Liver (tissue), 9 donors: ENCODE data around the gene TRIM40. TPM values are rescaled to one million over a fixed set of nuclear protein-coding genes. Genes with fewer than 3 reads are reported as not detected.
A peak's percentile ranks its signal among the peaks of the same experiment; 100 is the strongest.

Experiments
- DNase-seq: peaks from one replicate; pipeline ENCODE4 v3.0.0-alpha.2; 2017; ENCODE audit warnings: low spot score
- H3K27ac ChIP-seq, 2 donors: one replicate each; pipeline ENCODE4 v1.7.0; 2013; ENCODE audit warnings: inconsistent platforms in 2 of 2, low read length in 2 of 2, control low read depth in 1 of 2, low read depth in 1 of 2, mild to moderate bottlenecking in 1 of 2
- H3K27me3 ChIP-seq, 4 donors: one replicate each; pipeline versions ENCODE4 v1.6.1 to v1.7.0; 2013; ENCODE audit warnings: low read length in 3 of 4, inconsistent platforms in 1 of 4, mild to moderate bottlenecking in 1 of 4, moderate library complexity in 1 of 4; ENCODE audit not compliant: control insufficient read depth in 4 of 4, insufficient read depth in 4 of 4
- H3K36me3 ChIP-seq, 4 donors: one replicate each; pipeline versions ENCODE4 v1.6.1 to v1.7.0; 2013; ENCODE audit warnings: low read length in 3 of 4, mild to moderate bottlenecking in 3 of 4, low read depth in 1 of 4, moderate library complexity in 1 of 4; ENCODE audit not compliant: control insufficient read depth in 4 of 4, insufficient read depth in 3 of 4
- H3K4me1 ChIP-seq, 4 donors: one replicate each; pipeline versions ENCODE4 v1.6.1 to v1.7.0; 2013; ENCODE audit warnings: low read length in 3 of 4, mild to moderate bottlenecking in 3 of 4, moderate library complexity in 1 of 4; ENCODE audit not compliant: control insufficient read depth in 4 of 4, insufficient read depth in 4 of 4
- H3K4me3 ChIP-seq, 3 donors: one replicate each; pipeline versions ENCODE4 v1.6.1 to v1.7.0; 2013; ENCODE audit warnings: low read length in 3 of 3, control low read depth in 1 of 3, low read depth in 1 of 3, mild to moderate bottlenecking in 1 of 3
- H3K9ac ChIP-seq, 2 donors: one replicate each; pipeline ENCODE4 v1.7.0; 2013; ENCODE audit warnings: low read length in 2 of 2, mild to moderate bottlenecking in 2 of 2, moderate library complexity in 2 of 2, control low read depth in 1 of 2, low read depth in 1 of 2
- H3K9me3 ChIP-seq, 4 donors: one replicate each; pipeline versions ENCODE4 v1.6.1 to v1.7.0; 2013; ENCODE audit warnings: low read length in 3 of 4; ENCODE audit not compliant: control insufficient read depth in 4 of 4
- ATF3 ChIP-seq: IDR thresholded peaks from 2 replicates; pipeline ENCODE4 v1.6.1; 2016; ENCODE audit warnings: antibody characterized with exemption
- CTCF ChIP-seq: fragments of 150-350 bp; IDR thresholded peaks from 2 replicates; pipeline ENCODE4 v1.5.1; 2017; ENCODE audit warnings: improper control_type of control experiment, low read depth, low read length; ENCODE audit not compliant: missing input control
- EGR1 ChIP-seq, 2 donors: IDR thresholded peaks; 2 replicates each; pipeline ENCODE4 v1.6.1; 2016 to 2018; ENCODE audit warnings: antibody characterized with exemption in 2 of 2, low read depth in 2 of 2
- HNF4A ChIP-seq, 2 donors: conservative IDR thresholded peaks; 2 replicates each; pipeline ENCODE4 v1.6.1; 2016; ENCODE audit warnings: antibody characterized with exemption in 2 of 2, mild to moderate bottlenecking in 2 of 2
- JUND ChIP-seq, 2 donors: IDR thresholded peaks; 2 replicates each; pipeline ENCODE4 v1.6.1; 2016; ENCODE audit warnings: antibody characterized with exemption in 2 of 2
- SP1 ChIP-seq: IDR thresholded peaks from 2 replicates; pipeline ENCODE4 v1.6.1; 2018; ENCODE audit warnings: antibody characterized with exemption, mild to moderate bottlenecking
- TAF1 ChIP-seq: conservative IDR thresholded peaks from 2 replicates; pipeline ENCODE4 v1.6.1; 2016; ENCODE audit warnings: antibody characterized with exemption, mild to moderate bottlenecking
- WGBS: extraction: QIAGEN DNeasy Blood & Tissue Kit; methylation state at CpG from one replicate; pipeline ENCODE4 v1.1.7; 2013; 5-methylcytosine and 5-hydroxymethylcytosine counted together
- polyA plus RNA-seq, 2 donors: library from polyadenylated mRNA; stranded (reverse) in 1 of 2; unstranded in 1 of 2; fragments of 200-250 nt in 1 of 2; fragments of >200 nt in 1 of 2; fragmentation: Nextera tagmentation in 1 of 2; extraction: Ambion mirVana in 1 of 2; gene quantifications; one replicate each; pipeline versions ENCODE4 v1.2.1 to v1.2.3, GENCODE V29; 2013 to 2015
- total RNA-seq, 2 donors: library from RNA; depleted of rRNA; stranded (reverse); fragments of >200 nt; gene quantifications; one replicate each; pipeline ENCODE4 v1.2.3, GENCODE V29; 2014
- donor health status: healthy.
- donor health status: healthy.
- donor health status: healthy.
- donor health status: healthy.
- donor health status: healthy.

Gene TRIM40
- total and polyA plus RNA-seq, 4 donors, result 0.51 TPM; not detected in 3

GRCh38 chr6:30171677-30172471 is 35.9 kb downstream of the TRIM40 start:
- Histone ChIP-seq H3K36me3 (peaks cover 0 to 18% (median 12%) of the 10 kb centered on the region in 4 donors), H3K27ac (no peak overlapping the region), H3K9ac (no peak overlapping the region), H3K4me1 (no peaks in the 10 kb centered on the region), H3K4me3 (no peak overlapping the region), H3K9me3 (no peaks in the 10 kb centered on the region), H3K27me3 (no peaks in the 10 kb centered on the region)
- DNase-seq, result peak; percentile 38
- 50% methylated on average over 62 of the region's 62 CpGs for WGBS
- TF ChIP-seq JUND (IDR thresholded peaks at IDR 0.05), result no peak

GRCh38 chr6:30172681-30173080 is 36.7 kb downstream of the TRIM40 start:
- H3K9ac ChIP-seq, result no peak overlapping the region
- peaks cover 0 to 13% (median 6%) of the 10 kb centered on the region in 4 donors for H3K36me3 ChIP-seq
- no peak for TF ChIP-seq EGR1 (IDR thresholded peaks at IDR 0.05; ENCODE audit: low read depth in 2 of 2)
- no peak for TF ChIP-seq TAF1
- no peaks in the 10 kb centered on the region for H3K27me3 ChIP-seq
- no peaks in the 10 kb centered on the region for H3K4me1 ChIP-seq
- no peak overlapping the region for H3K27ac ChIP-seq
- no peaks in the 10 kb centered on the region for H3K9me3 ChIP-seq
- no peak overlapping the region for H3K4me3 ChIP-seq
- no peak for DNase-seq
- 87% methylated on average over 4 of the region's 4 CpGs for WGBS

- WGBS, result 90% methylated on average over 2 of the region's 2 CpGs
- Histone ChIP-seq H3K27me3 (no peaks in the 10 kb centered on the region), H3K9me3 (no peaks in the 10 kb centered on the region), H3K9ac (no peak overlapping the region), H3K4me1 (no peaks in the 10 kb centered on the region), H3K36me3 (peaks cover 0 to 4% (median 0%) of the 10 kb centered on the region in 4 donors), H3K4me3 (no peak overlapping the region), H3K27ac (no peak overlapping the region)
- TF ChIP-seq SP1 (no peak), HNF4A (conservative IDR thresholded peaks at IDR 0.05) (no peak)
- no peak for DNase-seq
Observed at GRCh38 chr6:30175765-30176164, 39.8 kb downstream of the TRIM40 start.

GRCh38 chr6:30178837-30179236 is 42.9 kb downstream of the TRIM40 start:
- no peaks in the 10 kb centered on the region for H3K36me3 ChIP-seq
- H3K27ac ChIP-seq, result no peak overlapping the region
- no peaks in the 10 kb centered on the region for H3K9me3 ChIP-seq
- DNase-seq, result no peak
- WGBS, result 33% methylated on average over 1 of the region's 1 CpG
- no peak overlapping the region for H3K4me3 ChIP-seq
- H3K9ac ChIP-seq, result no peak overlapping the region
- no peaks in the 10 kb centered on the region for H3K4me1 ChIP-seq
- TF ChIP-seq HNF4A (conservative IDR thresholded peaks at IDR 0.05) (peak; percentile 61 to 74), ATF3 (no peak), CTCF (no peak)
- no peaks in the 10 kb centered on the region for H3K27me3 ChIP-seq
